NCI-H345 treated with DMSO at 0.1 percent for 48 hours (cell line): ENCODE measurements around the gene ARMC6.
"Not testable (repeated sequence)": the region's sequence is repeated elsewhere in the genome, so short reads cannot be mapped to it uniquely, and the experiment has no call there.

Source experiments
- DNase-seq: peaks from one replicate; lab custom pipeline; 2025; ENCODE audit not compliant: unreplicated experiment; lab: John Stamatoyannopoulos, UW

Gene ARMC6

DNA sequence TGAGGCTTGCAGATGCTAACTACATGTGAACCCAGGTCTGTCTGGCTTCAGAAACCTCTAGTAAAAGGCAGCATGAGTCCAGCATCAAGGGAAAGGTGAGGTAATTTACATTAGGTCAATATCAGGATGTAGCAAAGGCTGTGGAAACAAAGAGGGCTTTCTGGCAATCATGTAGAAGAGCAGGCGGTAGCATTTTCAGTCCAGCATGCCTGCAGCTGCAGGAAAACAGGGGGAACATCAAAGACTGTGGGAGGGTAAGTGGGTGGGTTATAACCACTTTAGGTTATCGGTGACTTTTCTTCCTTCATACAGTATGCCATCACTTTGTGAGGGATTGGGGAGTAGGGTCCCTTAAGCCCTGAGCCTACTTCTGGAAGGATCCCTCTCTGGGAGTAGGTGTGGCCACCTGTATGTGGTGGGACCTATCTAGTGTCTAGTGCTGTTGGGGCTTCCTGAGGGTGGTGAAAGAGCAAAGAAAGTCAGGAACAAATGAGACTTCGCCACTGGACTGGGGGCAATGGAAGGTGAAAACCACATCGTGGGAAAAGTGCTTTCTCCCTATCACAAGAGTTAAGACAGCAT, 10.9 kb upstream of the ARMC6 start:
- no peak for DNase-seq

DNA sequence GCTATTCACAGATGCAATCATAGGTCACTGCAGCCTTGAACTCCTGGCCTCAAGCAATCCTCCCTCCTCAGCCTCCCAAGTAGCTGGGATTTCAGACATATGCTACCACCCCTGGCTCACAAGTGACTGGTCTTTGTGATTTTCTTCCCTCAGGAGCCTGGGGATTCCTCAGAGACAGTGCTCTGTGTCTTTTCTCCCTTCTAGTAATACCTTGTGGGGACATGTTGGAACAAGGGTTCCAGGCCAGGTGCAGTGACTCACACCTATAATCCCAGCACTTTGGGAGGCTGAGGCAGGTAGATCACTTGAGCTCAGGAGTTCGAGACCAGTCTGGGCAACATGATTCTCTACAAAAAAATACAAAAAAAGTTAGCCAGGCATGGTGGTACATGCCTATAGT, 10.0 kb upstream of the ARMC6 start:
- not testable (repeated sequence) for DNase-seq

DNA sequence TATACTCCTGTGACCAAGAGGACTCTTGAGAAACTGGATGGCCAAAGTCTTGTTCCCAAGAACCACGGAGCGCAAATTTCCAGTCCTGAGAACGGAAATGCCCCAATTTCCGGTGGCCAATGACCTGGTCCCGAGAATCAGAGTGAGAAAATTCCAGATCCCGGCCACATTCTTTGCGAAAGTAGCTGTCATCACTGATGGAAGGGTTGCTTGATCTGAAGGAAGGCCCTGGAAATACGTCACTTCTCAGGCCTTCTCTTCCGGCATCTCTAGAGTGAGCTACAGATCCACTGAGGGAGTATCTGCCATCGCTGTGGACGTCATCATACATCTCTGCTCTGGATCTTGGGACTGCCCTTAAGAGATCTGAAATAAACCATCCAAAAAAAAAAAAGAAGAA, 7.5 kb upstream of the ARMC6 start:
- no peak for DNase-seq

DNA sequence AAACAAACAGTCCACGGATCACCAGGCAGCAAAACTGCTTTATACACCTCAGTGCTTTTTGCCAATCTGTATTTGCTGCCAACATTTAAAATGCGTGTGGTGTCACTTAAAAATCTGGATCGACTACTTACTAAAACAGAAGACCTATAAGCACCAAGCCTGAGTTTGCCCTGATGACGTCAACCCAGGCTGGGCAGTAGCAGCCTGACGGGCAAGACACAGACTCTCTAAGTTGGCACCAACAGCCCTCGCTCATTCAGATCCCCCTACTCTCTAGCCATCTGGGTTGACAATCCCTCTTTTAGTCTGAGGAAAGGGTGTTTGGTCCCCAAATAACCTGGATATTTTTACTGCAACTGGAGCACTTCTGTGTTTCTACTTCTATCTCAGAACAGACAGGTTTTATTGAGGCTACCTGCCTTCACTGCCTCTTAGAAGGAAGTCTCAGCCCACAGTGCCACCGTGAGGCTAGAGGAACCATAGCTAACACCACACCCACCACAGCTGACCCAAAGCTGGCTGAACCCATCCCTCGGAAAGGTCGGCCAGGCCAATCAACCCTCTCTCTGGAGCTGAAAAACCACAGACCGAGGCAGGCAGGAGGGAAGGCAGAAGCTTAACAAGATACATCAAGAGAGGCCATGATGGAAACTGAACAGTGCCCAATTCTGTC, 7.0 kb upstream of the ARMC6 start:
- no peak for DNase-seq

DNA sequence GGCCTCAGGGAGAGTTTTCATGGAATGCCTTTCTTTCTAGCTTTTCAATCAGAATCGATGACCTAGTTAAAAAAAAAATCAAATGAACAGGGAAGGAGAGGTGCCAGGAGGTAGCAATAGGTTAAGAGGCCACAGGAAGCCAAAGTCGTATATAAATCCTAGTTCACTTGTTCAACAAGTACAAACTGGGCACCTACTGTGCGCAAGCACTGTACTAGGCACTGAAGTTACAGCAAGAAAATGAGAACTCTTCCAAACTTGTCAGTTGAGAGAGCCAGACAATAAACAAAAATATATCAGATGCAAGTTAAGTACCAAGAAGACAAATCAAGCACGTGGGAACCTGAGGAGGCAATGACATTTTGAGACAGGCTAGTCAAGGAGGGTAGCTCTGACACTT, 6.2 kb upstream of the ARMC6 start:
- no peak for DNase-seq

DNA sequence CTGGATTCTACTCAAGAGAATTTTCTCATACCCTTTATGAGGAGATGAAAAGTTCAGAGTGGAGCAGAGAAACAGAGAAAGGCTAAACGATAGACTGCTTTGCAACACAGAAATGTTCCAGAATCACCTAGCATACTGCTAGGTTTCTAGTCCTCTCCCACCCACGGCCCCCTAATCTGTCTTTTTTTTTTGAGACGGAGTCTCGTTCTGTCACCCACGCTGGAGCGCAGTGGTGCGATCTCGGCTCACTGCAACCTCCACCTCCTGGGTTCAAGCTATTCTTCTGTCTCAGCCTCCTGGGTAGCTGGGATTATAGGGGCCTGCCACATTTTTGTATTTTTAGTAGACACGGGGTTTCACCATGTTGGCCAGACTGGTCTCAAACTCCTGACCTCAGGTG, 4.9 kb upstream of the ARMC6 start:
- DNase-seq, result no peak

DNA sequence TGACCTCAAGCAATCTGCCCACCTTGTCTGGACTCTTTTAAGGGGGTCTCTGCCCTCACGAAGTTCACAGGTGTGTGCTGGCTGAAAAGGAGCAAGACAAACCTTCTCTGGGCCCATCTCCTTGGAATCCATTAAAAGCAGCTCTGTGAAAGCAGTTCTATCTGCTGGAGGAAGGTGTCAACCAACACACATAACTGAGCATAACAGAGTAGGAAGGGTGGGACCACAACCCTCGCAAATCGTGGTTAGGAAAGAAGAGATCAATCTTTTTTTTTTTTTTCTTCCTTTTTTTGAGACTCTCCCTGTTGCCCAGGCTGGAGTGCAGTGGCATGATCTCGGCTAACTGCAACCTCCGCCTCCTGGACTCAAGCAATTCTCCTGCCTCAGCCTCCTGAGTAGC, 1.5 kb upstream of the ARMC6 start:
- DNase-seq, result no peak

DNA sequence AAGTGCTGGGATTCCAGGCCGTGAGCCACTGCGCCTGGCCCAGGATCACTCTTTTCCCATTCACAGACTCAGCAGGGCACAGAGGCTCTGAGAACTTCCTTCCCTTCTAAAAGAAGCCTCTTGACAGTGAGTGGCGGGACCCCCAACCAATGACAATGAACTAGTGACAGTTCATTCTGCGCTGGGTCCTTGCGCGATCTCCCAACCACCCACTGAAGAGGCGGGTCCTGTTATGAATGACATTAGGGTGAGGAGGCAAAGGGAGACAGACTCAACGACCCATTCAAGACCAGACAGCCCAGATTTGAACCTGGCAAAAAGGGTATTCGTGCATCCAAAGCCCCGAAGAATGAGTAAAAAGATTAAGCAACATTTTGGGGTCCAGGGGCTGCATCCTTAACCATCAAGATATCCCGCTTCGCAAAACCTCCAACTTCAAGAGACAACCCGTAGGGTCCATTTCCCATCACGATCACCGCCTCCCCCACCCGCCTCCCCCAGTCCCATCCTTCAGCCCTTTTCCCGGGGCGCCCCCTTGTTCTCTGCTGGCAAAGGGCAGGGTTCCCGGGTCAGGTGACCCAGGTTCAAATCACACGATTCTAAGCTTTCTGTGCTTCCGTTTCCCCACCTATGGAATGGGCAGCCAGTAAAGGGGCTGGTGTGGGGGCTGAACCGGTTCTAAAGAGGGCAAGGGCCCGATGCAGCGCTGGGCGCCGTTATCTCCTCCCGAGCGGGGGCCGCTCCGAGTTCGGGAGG, 805 bp upstream of the ARMC6 start:
- DNase-seq, result peak; percentile 68

DNA sequence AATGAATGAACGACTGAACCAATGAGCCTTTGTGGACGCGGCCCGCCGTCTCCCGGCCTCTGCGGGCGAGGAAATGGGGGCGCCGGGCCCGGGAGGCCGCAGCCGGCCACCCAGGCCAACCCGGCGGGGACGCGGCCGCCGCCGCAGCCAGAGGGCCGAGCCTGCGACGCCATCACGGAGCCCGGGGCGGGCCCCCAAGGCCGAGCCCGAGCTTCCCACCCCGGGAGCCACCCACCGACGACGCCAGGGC, 302 bp upstream of the ARMC6 start:
- no peak for DNase-seq

DNA sequence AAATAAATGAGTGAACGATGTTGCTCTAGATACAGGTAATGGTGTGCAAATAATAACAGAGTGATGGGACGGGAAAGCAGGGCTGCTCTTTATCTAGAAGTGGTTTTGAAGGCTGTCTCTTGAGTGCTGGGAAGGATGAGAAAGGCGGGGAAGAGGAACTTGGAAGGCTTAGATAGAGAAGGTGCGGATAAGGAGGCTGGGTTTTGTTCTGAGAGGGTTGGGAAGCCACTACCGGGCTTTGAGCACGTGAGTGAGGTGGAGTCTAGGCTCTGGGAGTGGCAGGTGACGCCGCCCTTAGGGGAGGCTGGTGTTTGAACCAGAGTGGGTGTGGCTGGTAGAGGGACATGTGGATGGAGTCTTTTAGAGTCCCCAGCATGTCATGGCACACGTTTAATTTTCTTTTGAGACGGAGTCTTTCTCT, 811 bp downstream of the ARMC6 start:
- DNase-seq, result peak; percentile 34

DNA sequence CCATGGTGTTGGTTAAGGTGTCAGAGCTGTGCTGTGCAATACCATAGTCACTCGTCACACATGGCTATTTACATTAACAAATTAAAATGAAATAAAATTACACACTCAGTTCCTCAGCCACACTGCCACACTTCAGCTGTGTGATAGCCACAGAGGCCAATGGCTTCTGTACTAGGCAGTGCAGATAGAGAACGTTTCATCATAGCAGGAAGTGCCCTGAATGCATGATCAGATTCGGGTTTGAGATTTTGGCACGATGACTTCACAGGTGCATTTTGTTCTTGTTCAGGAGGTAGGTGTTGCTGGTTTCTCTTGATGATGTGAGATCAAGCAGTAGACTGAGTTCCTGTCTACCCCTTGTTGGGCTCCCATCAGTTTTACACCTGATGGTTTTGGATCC, 6.5 kb downstream of the ARMC6 start:
- DNase-seq, result no peak

DNA sequence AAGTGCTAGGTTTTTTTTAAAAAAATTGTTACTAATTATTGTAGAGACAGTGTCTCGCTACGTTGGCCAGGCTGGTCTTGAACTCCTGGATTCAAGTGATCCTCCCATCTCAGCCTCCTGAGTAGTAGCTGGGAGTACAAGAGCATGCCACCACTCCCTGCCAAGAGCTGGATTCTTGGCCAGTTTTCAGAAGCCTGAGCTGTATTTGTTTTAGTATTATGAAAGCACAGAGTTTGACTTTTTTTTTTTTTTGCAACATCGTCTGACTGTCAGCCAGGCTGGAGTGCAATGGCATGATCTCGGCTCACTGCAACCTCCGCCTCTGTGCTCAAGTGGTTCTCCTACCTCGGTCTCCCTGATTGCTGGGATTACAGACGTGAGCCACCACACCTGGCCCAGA, 7.0 kb downstream of the ARMC6 start:
- no peak for DNase-seq

DNA sequence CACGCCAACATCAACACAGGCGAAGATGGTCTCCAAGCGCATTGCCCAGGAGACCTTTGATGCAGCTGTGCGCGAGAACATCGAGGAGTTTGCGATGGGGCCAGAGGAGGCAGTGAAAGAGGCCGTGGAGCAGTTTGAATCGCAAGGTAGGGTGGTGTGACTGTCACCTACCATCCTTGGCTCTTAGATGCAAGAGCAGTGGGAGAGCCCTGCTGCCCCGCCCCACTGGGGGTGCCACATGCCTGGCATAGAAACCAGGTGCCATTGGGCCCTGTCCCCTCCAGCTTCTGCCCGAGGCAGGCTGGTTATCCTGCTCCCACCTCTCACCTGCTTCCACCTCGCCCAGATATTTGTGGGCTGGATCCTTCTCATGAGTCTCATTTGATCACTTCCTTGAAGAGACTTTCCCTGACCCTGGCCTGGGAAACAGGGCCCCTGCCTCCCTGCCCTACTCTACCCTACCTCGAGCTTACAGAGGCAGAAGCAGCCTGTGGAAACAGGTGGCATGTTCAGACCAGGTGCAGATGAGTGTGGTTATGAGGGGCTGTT, 9.4 kb downstream of the ARMC6 start:
- no peak for DNase-seq

DNA sequence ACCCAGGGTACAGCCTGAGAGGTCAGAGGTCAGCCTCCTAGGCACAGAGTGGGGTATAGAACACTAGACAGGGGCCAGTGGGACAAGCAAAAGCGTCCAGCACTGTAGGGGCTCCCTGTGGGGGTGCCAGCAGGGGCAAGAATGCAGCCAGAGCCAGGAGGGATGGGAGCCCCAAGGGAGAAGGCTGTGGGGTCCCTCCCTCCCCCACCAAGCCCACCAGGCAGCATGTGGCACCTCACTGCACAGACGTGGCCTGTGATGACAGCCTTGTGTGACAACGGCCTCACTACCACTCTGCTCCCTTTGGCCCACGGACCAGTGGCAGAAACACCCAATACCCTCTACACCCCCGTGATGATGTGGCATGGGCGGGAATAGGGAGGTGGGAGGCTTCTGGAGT, 10.1 kb downstream of the ARMC6 start:
- no peak for DNase-seq

DNA sequence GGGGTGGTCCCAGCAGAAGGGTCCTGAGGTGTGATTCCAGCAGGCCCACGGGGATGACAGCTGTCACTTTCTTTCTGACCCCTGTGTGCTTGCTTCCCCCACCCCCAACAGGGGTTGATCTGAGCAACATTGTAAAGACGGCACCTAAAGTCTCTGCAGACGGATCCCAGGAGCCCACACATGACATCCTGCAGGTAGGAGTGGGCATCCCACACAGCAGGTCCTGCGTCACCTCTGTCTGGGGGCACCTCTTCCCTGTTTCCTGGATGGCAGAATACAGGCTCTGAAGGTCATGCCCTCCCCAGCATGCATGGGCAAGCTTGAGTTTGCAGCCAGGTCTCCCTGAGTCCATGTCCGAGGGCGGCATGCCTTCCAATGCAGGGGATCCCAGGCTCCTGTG, 10.5 kb downstream of the ARMC6 start:
- DNase-seq, result no peak

DNA sequence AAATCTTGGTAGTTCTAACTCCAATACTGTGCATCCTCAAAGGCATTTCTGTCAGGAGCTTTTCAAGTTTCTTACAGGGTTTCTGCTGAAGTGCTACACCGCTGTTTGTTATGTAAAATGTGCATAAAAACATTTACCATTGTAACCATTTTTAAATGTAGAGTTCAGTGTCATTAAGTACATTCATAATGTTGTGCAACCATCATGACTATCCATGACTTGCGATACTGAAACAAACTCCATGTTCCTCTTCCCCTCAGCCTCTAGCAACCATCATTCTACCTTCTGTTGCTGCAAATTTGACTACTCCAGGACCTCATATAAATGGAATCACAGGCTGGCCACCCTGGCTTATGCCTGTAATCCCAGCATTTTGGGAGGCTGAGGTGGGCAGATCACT, 16.0 kb downstream of the ARMC6 start:
- DNase-seq, result no peak

DNA sequence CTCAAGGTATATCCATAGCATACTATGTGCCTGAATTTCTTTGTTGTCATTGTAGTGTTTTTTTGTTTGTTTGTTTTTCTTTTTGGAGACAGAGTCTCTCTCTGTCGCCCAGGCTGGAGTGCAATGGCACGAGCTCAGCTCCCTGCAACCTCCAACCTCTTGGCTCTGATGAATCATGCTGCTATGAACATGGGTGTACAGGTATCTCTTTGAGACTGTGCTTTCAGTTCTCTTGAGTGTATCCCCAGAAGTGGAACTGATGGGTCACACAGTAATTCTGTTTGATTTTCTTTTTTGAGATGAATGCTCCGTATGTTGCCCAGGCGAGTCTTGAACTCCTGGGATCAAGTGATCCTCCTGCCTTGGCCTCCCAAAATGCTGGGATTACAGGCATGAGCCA, 16.7 kb downstream of the ARMC6 start:
- no peak for DNase-seq

DNA sequence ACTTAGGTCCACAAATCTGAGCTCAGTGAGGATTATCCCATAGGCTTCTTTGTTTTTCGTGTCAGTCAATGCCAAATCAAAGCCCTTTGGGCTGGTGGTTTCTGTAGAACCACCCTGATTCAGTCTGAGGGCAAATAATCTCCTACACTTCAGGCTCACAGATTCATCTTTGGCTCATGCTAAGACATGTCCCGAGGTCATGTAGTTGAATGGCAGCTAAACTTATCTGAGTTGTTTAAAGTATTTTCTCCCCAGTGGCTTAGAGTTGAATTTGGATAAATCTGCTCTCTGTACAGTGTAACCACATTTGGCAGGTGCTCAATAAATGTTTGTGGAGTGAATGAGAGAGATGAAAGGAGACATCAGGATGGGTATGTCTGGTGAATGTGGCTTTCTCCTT, 17.3 kb downstream of the ARMC6 start:
- DNase-seq, result no peak

DNA sequence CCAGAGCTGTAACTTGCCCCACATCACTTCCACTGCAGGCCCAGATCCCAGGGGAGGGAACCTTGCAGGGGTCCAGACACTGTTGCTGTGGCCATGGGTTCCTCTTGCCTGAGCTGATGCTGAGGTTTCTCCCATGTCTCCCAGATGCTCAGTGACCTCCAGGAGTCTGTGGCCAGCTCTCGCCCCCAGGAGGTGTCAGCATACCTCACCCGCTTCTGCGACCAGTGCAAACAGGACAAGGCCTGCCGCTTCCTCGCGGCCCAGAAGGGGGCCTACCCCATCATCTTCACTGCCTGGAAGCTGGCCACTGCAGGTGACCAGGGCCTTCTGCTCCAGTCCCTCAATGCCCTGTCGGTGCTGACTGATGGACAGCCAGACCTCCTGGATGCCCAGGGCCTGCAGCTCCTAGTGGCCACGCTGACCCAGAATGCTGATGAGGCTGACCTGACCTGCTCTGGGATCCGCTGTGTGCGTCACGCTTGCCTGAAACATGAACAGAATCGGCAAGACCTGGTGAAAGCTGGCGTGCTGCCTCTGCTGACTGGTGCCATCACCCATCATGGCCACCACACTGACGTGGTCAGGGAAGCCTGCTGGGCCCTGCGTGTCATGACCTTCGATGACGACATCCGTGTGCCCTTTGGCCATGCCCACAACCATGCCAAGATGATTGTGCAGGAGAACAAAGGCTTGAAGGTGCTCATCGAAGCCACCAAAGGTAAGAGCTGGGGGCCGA, 18.2 kb downstream of the ARMC6 start:
- no peak for DNase-seq

DNA sequence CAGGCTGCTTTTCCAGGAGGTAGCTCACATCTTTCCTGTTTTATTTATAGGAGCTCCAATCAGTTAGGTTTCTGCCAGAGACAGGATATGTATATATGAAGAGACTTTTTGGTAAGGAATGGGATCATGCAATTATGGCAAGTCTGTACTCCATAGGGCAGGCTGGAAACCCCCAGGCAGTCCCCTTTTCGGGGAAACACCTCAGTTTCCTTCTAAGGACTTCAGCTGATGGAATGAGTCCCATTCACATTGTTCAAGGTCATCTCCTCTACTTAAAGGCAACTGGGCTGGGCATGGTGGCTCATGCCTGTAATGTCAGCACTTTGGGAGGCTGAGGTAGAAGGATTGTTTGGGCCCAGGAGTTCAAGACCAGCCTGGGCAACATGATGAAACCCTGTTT, 19.5 kb downstream of the ARMC6 start:
- no peak for DNase-seq

DNA sequence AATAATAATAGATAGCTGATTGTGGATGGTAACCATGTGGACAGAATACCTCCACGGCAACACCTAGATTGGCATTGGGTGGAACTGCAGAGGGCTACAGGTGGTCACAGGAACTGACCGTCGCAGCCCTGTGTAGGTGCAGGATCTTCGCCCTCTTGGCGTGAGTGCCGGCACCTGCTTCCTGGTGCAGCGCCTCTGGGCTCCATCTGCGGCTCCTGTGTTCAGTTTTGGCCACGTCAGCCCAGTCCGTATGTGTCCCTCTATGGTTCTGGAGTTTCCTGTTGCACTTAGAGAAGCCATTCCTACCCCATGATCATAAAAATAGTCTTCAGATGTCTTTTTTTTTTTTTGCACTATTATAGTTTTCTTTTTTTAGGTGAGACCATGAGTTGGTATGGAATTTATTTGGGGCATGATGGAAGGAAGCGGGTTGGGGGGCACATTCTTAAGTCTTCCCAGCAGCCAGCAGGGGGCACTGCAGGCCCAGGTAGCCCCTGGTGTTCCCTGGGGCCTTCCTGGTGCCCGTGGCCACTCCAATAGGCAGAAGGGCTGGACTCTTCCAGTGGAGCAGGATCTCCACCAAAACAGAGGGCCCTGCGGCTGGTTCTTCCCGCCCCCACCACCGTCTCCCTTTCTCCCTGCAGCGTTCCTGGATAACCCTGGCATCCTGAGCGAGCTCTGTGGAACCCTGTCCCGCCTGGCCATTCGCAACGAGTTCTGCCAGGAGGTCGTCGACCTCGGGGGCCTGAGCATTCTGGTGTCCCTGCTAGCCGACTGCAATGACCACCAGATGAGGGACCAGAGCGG, 20.3 kb downstream of the ARMC6 start:
- DNase-seq, result no peak
